Ascending aorta (tissue), 2 donors: ENCODE data around the gene SETDB2. TPM values are rescaled to one million over a fixed set of nuclear protein-coding genes. Genes with fewer than 3 reads are reported as not detected.

Experiments
- DNase-seq, 2 donors: peaks; one replicate each; pipeline ENCODE4 v3.0.0-alpha.2; 2019; ENCODE audit warnings: low spot score in 2 of 2
- H3K27ac ChIP-seq, 2 donors: fragments of 200-600 bp; sonication (generic); one replicate each; pipeline ENCODE4 v1.5.1; 2016 to 2017; ENCODE audit warnings: mild to moderate bottlenecking in 1 of 2
- H3K27me3 ChIP-seq: fragments of 200-600 bp; sonication (generic); one replicate; pipeline ENCODE4 v1.5.1; 2017
- H3K36me3 ChIP-seq, 2 donors: fragments of 200-600 bp; sonication (generic); one replicate each; pipeline ENCODE4 v1.5.1; 2016
- H3K4me1 ChIP-seq, 2 donors: fragments of 200-600 bp; sonication (generic); one replicate each; pipeline ENCODE4 v1.5.1; 2016 to 2017; ENCODE audit warnings: mild to moderate bottlenecking in 1 of 2
- H3K4me3 ChIP-seq, 2 donors: fragments of 200-600 bp; sonication (generic); one replicate each; pipeline ENCODE4 v1.5.1; 2016 to 2017; ENCODE audit warnings: mild to moderate bottlenecking in 1 of 2
- H3K9me3 ChIP-seq, 2 donors: fragments of 200-600 bp; sonication (generic); one replicate each; pipeline ENCODE4 v1.5.1; 2016
- intact Hi-C: fragments of 100-400 bp; cut with DNase I; formaldehyde crosslinking; loops from one replicate; pipeline ENCODE4 v1.15.1; 2023
- total RNA-seq: library from RNA; depleted of rRNA; stranded (reverse); fragments of >200 nt; gene quantifications from one replicate; pipeline ENCODE4 v1.1.0, GENCODE V29; 2016
- TF ChIP-seq, protein P1 (sequence below), 3 experiments: fragments of 200-600 bp in 2 of 3; fragments of 450-650 bp in 1 of 3; sonication (generic) in 2 of 3; IDR thresholded peaks; one replicate each; pipeline ENCODE4 v1.5.1; 2016 to 2019; ENCODE audit warnings: antibody characterized with exemption in 3 of 3, mild to moderate bottlenecking in 1 of 3, moderate library complexity in 1 of 3

The SETDB2 gene
- total RNA-seq, 1 donor from 2014 or later, result 7.2 TPM

DNA sequence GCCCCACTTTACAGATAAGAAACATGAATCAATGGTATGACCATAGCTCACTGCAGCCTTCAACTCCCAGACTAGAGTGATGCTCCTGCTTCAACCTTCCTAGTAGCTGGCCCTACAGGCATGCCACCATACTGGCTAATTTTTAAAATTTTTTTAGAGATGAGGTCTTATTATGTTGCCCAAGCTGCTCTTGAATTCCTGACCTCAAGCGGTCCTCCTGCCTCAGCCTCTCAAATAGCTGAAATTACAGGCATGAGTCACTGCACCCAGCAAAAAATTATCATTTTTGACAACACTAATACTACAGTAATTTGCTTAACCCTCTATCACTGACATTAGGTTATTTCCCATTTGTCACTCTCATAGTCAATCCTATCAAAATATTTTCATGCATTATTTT is 15.0 kb upstream of the SETDB2 start:
- H3K9me3 ChIP-seq, result no peaks in the 10 kb centered on the region
- DNase-seq, result no peak
- TF ChIP-seq, protein P1, sequence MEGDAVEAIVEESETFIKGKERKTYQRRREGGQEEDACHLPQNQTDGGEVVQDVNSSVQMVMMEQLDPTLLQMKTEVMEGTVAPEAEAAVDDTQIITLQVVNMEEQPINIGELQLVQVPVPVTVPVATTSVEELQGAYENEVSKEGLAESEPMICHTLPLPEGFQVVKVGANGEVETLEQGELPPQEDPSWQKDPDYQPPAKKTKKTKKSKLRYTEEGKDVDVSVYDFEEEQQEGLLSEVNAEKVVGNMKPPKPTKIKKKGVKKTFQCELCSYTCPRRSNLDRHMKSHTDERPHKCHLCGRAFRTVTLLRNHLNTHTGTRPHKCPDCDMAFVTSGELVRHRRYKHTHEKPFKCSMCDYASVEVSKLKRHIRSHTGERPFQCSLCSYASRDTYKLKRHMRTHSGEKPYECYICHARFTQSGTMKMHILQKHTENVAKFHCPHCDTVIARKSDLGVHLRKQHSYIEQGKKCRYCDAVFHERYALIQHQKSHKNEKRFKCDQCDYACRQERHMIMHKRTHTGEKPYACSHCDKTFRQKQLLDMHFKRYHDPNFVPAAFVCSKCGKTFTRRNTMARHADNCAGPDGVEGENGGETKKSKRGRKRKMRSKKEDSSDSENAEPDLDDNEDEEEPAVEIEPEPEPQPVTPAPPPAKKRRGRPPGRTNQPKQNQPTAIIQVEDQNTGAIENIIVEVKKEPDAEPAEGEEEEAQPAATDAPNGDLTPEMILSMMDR (IDR thresholded peaks at IDR 0.05), result no peak
- intact Hi-C loops, result no loop called here
- no peaks in the 10 kb centered on the region for H3K4me1 ChIP-seq
- H3K27me3 ChIP-seq, result no peaks in the 10 kb centered on the region
- no peak overlapping the region for H3K27ac ChIP-seq
- H3K4me3 ChIP-seq, result no peak overlapping the region
- H3K36me3 ChIP-seq, result peaks cover 0 to 10% of the 10 kb centered on the region in 2 donors

DNA sequence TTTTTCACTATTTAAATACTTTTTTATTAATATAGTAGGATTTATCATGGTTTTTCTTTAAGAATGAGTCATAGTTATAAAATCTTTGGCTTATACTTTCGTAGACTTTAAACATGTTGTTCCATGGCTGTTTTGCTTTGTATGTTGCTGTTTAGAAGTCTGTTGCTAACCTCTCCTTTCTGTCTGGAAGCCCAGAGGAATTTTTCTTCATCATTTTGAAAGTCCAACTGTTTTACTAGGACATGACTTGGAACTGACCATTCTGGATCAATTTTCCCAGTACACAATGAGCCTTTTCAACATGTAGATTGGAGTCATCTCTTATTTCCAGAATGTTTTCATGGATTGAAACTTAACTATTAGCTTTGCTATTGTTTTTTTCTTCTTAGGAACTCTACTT is 8.1 kb upstream of the SETDB2 start:
- Histone ChIP-seq H3K9me3 (no peaks in the 10 kb centered on the region), H3K27me3 (no peaks in the 10 kb centered on the region), H3K27ac (peak overlapping the region; percentile 28 to 30), H3K4me3 (no peak overlapping the region), H3K36me3 (peaks cover 0 to 10% of the 10 kb centered on the region in 2 donors), H3K4me1 (peaks cover 0 to 4% of the 10 kb centered on the region in 2 donors)
- TF ChIP-seq, protein P1 (IDR thresholded peaks at IDR 0.05), result no peak
- intact Hi-C loops, result loop anchor here (2.0 kb wide), 1 partner anchor 35 kb away; no protein-coding TSS in a partner anchor
- DNase-seq, result no peak

DNA sequence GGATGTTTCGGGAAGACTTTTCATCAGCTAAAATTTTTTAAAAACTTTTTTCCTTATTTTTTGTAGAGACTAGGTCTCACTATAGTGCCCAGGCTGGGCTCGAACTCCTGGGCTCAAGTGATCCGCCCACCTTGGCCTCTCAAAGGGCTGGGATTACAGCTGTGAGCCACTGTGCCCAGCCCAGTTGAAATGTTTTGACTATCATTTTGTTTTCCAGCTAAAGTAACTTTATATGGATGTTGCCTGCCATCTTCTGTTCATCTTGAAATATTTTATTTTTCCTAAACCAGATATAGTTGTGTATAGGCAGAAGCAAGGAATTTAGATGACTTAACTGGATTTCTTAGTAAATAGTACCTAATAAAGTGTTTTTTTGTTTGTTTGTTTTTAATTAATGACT is 7.2 kb upstream of the SETDB2 start:
- Histone ChIP-seq H3K4me1 (peaks cover 0 to 4% of the 10 kb centered on the region in 2 donors), H3K4me3 (no peak overlapping the region), H3K9me3 (no peaks in the 10 kb centered on the region), H3K27me3 (no peaks in the 10 kb centered on the region), H3K36me3 (peaks cover 0 to 10% of the 10 kb centered on the region in 2 donors), H3K27ac (peak overlapping the region; percentile 28 to 30)
- intact Hi-C loops, result loop anchor here (1.0 to 2.0 kb wide), 2 partner anchors 36 to 137 kb away; no protein-coding TSS in a partner anchor
- TF ChIP-seq, protein P1 (IDR thresholded peaks at IDR 0.05), result peak; percentile 37 to 50 (median 46)
- DNase-seq, result peak in 1 of 2 donors; percentile 71

DNA sequence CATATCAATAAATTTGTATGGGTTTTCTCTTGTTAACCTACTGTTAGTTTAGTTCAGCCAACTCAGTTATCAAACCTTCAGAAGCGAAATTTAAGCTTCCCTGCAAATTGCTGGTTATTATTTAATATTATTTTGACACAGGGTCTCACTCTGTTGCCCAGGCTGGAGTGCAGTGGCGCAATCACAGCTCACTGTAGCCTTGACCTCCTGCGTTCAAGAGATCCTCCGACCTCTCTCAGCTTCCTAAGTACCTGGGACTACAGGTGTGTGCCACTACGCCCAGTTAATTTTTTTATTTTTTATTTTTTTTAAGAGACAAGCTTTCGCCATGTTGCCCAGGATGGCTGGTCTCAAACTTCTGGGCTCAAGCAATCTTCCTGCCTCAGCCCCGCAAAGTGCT is 6.4 kb upstream of the SETDB2 start:
- TF ChIP-seq, protein P1 (IDR thresholded peaks at IDR 0.05), result no peak
- intact Hi-C loops, result loop anchor here (1.0 to 2.0 kb wide), 2 partner anchors 37 to 137 kb away; no protein-coding TSS in a partner anchor
- Histone ChIP-seq H3K4me3 (no peak overlapping the region), H3K4me1 (peaks cover 0 to 4% of the 10 kb centered on the region in 2 donors), H3K27ac (no peak overlapping the region), H3K9me3 (no peaks in the 10 kb centered on the region), H3K36me3 (peaks cover 0 to 5% of the 10 kb centered on the region in 2 donors), H3K27me3 (no peaks in the 10 kb centered on the region)
- DNase-seq, result no peak

DNA sequence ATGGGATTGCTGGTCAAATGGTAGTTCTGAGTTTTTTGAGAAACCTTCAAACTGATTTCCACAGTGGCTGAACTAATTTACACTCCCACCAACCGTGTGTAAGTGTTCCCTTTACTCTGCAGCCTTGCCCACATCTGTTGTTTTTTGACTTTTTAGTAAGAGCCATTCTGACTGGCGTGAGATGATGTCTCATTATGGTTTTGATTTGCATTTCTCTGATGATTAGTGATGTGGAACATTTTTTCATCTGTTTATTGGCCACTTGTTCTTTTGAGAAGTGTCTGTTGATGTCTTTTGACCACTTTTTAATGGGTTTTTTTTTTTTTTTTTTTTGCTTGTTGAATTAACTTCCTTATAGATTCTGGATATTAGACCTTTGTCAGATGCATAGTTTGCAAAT is 4.5 kb upstream of the SETDB2 start:
- Histone ChIP-seq H3K27ac (no peak overlapping the region), H3K9me3 (no peaks in the 10 kb centered on the region), H3K4me1 (peaks cover 0 to 4% of the 10 kb centered on the region in 2 donors), H3K36me3 (no peaks in the 10 kb centered on the region), H3K4me3 (no peak overlapping the region), H3K27me3 (no peaks in the 10 kb centered on the region)
- DNase-seq, result no peak
- TF ChIP-seq, protein P1 (IDR thresholded peaks at IDR 0.05), result no peak
- intact Hi-C loops, result loop anchor here (5.0 to 10.0 kb wide), 4 partner anchors 192 to 1205 kb away; partner anchors contain the start of genes CDADC1, FNDC3A, ITM2B and KPNA3
